IPS DF 6.9 (cell line): ENCODE results near the gene SOHLH1.

Experiments used
- DNase-seq: peaks from one replicate; pipeline ENCODE4 v3.0.0-alpha.2; 2013; ENCODE audit warnings: low read depth, low spot score
- H3K27ac ChIP-seq: one replicate; pipeline ENCODE4 v1.5.1; 2013; ENCODE audit warnings: low read length, control low read depth
- H3K27me3 ChIP-seq: 2 replicates; pipeline ENCODE4 v1.6.1; 2013; ENCODE audit warnings: mild to moderate bottlenecking, low read length; ENCODE audit not compliant: control insufficient read depth, insufficient read depth
- H3K36me3 ChIP-seq: 2 replicates; pipeline ENCODE4 v1.6.1; 2013; ENCODE audit warnings: low read length; ENCODE audit not compliant: control insufficient read depth, insufficient read depth
- H3K4me1 ChIP-seq: 2 replicates; pipeline ENCODE4 v1.6.1; 2013; ENCODE audit warnings: low read length; ENCODE audit not compliant: control insufficient read depth, insufficient read depth
- H3K4me3 ChIP-seq: 2 replicates; pipeline ENCODE4 v1.5.1; 2013; ENCODE audit warnings: mild to moderate bottlenecking, low read length
- H3K9me3 ChIP-seq: 2 replicates; pipeline ENCODE4 v1.6.1; 2013; ENCODE audit warnings: low read length, inconsistent platforms; ENCODE audit not compliant: control insufficient read depth, insufficient read depth
- WGBS: extraction: QIAGEN DNeasy Blood & Tissue Kit; methylation state at CpG from one replicate; pipeline ENCODE4 v1.1.7; 2013; ENCODE audit warnings: mixed read lengths, missing lambda C conversion rate; ENCODE audit not compliant: insufficient read length, insufficient coverage; 5-methylcytosine and 5-hydroxymethylcytosine counted together

SOHLH1 gene

GRCh38 chr9:135662758-135663450, 36.4 kb downstream of the SOHLH1 start, which contains the start of gene LCN9:
Gene LCN9 (plus strand): TSS chr9:135663309. CDS start chr9:135663322, 13 bp downstream.
- Histone ChIP-seq H3K27me3 (no peaks in the 10 kb centered on the region), H3K9me3 (no peaks in the 10 kb centered on the region), H3K36me3 (no peaks in the 10 kb centered on the region), H3K4me1 (peaks cover 3% of the 10 kb centered on the region; the same call in 1 of the 2 replicates), H3K27ac (no peak within 1 kb of the TSS), H3K4me3 (no peak within 1 kb of the TSS)
- WGBS = no CpG with 5 or more reads among the region's 25 CpGs
- DNase-seq = no peak

GRCh38 chr9:135661816-135662560, 37.3 kb downstream of the SOHLH1 start:
- no peak for DNase-seq
- Histone ChIP-seq H3K27ac (no peak overlapping the region), H3K9me3 (no peaks in the 10 kb centered on the region), H3K36me3 (no peaks in the 10 kb centered on the region), H3K4me3 (no peak overlapping the region), H3K27me3 (no peaks in the 10 kb centered on the region), H3K4me1 (peaks cover 3% of the 10 kb centered on the region; the same call in 1 of the 2 replicates)
- WGBS = no CpG with 5 or more reads among the region's 19 CpGs

GRCh38 chr9:135660407-135660806, 38.9 kb downstream of the SOHLH1 start:
- no peak for DNase-seq
- no CpG with 5 or more reads among the region's 22 CpGs for WGBS
- H3K36me3 ChIP-seq = no peaks in the 10 kb centered on the region
- no peak overlapping the region for H3K27ac ChIP-seq
- no peaks in the 10 kb centered on the region for H3K9me3 ChIP-seq
- H3K27me3 ChIP-seq = no peaks in the 10 kb centered on the region
- no peak overlapping the region for H3K4me3 ChIP-seq
- peaks cover 3% of the 10 kb centered on the region; the same call in 1 of the 2 replicates for H3K4me1 ChIP-seq

- Histone ChIP-seq H3K4me1 (peaks cover 3% of the 10 kb centered on the region; the same call in 1 of the 2 replicates), H3K27me3 (no peaks in the 10 kb centered on the region), H3K4me3 (no peak overlapping the region), H3K27ac (no peak overlapping the region), H3K9me3 (no peaks in the 10 kb centered on the region), H3K36me3 (no peaks in the 10 kb centered on the region)
- no peak for DNase-seq
- no CpG with 5 or more reads among the region's 13 CpGs for WGBS
These were observed 40.0 kb downstream of the SOHLH1 start for GRCh38 chr9:135659252-135659651.

GRCh38 chr9:135657416-135657815, 41.9 kb downstream of the SOHLH1 start:
- WGBS = no CpG with 5 or more reads among the region's 15 CpGs

GRCh38 chr9:135655317-135655716, 44.0 kb downstream of the SOHLH1 start:
- Histone ChIP-seq H3K27me3 (no peaks in the 10 kb centered on the region), H3K36me3 (0 out of 2 replicates have a peak, but pooled peaks cover 3% of the 10 kb centered on the region), H3K4me1 (no peaks in the 10 kb centered on the region), H3K9me3 (0 out of 2 replicates have a peak, but pooled peaks cover 1% of the 10 kb centered on the region), H3K27ac (no peak overlapping the region), H3K4me3 (no peak overlapping the region)
- DNase-seq = no peak
- no CpG with 5 or more reads among the region's 8 CpGs for WGBS

More at GRCh38 chr9:135657416-135657815, 41.9 kb downstream of the SOHLH1 start:
- H3K4me3 ChIP-seq = no peak overlapping the region
- H3K4me1 ChIP-seq = no peaks in the 10 kb centered on the region
- DNase-seq = no peak
- no peaks in the 10 kb centered on the region for H3K27me3 ChIP-seq
- no peaks in the 10 kb centered on the region for H3K36me3 ChIP-seq
- H3K9me3 ChIP-seq = no peaks in the 10 kb centered on the region
- no peak overlapping the region for H3K27ac ChIP-seq

- no peak overlapping the region for H3K27ac ChIP-seq
- H3K9me3 ChIP-seq = peaks cover 6% of the 10 kb centered on the region
- 100% methylated on average over 5 of the region's 17 CpGs for WGBS
- H3K27me3 ChIP-seq = no peaks in the 10 kb centered on the region; the same call in 1 of the 2 replicates
- H3K4me3 ChIP-seq = no peak overlapping the region
- no peak for DNase-seq
- H3K36me3 ChIP-seq = 0 out of 2 replicates have a peak, but pooled peaks cover 3% of the 10 kb centered on the region
- no peaks in the 10 kb centered on the region for H3K4me1 ChIP-seq
These were observed 48.9 kb downstream of the SOHLH1 start for GRCh38 chr9:135650408-135650807.

- H3K9me3 ChIP-seq = peaks cover 9% of the 10 kb centered on the region
- no CpG with 5 or more reads among the region's 2 CpGs for WGBS
- H3K27ac ChIP-seq = no peak overlapping the region
- no peak overlapping the region for H3K4me3 ChIP-seq
- no peaks in the 10 kb centered on the region for H3K4me1 ChIP-seq
- 0 out of 2 replicates have a peak, but pooled peaks cover 5% of the 10 kb centered on the region for H3K36me3 ChIP-seq
- no peak for DNase-seq
- no peaks in the 10 kb centered on the region; the same call in 1 of the 2 replicates for H3K27me3 ChIP-seq
These were observed 49.8 kb downstream of the SOHLH1 start for GRCh38 chr9:135649508-135649907.

GRCh38 chr9:135648494-135649410, 50.5 kb downstream of the SOHLH1 start:
- no CpG with 5 or more reads among the region's 10 CpGs for WGBS
- H3K9me3 ChIP-seq = peaks cover 9% of the 10 kb centered on the region

More at GRCh38 chr9:135648494-135649410, 50.5 kb downstream of the SOHLH1 start:
- H3K4me1 ChIP-seq = no peaks in the 10 kb centered on the region
- 0 out of 2 replicates have a peak, but pooled peaks cover 5% of the 10 kb centered on the region for H3K36me3 ChIP-seq
- H3K4me3 ChIP-seq = no peak overlapping the region
- no peaks in the 10 kb centered on the region; the same call in 1 of the 2 replicates for H3K27me3 ChIP-seq
- no peak for DNase-seq
- no peak overlapping the region for H3K27ac ChIP-seq
